Measurements from ENCODE around the gene SLC25A24. TPM values are rescaled to one million over a fixed set of nuclear protein-coding genes. Genes with fewer than 3 reads are reported as not detected.

The SLC25A24 gene
- total RNA-seq, 6 experiments from 2014 or later: 1.1 to 3.9 (median 2.5) TPM

Other genes with a start within 250 kb of the SLC25A24 start
- 1 to 10 TPM in 4 of 6 experiments, under 1 TPM in 2; 0.77 to 3.6 (median 1.5) TPM for gene VAV3, start 235.2 kb downstream of the SLC25A24 start, total RNA-seq
- not detected for gene NBPF4, start 43.7 kb upstream of the SLC25A24 start, total RNA-seq
- gene NBPF6, start 250.0 kb upstream of the SLC25A24 start, total RNA-seq: not detected

Measured in right lobe of liver (tissue), 5 donors.